HCT116 (cell line): Measurements from ENCODE around the gene MAML3. TPM values are rescaled to one million over a fixed set of nuclear protein-coding genes. Genes with fewer than 3 reads are reported as not detected.

Experiments used
- ATAC-seq: fragments of 200-7000 bp; cut with Tn5 transposase; 2 replicates; pipeline ENCODE4 v1.9.1; 2020; ENCODE audit warnings: mild to moderate bottlenecking, moderate library complexity
- BruUV-seq: library from RNA; stranded (reverse); fragments of 400-500 nt; replicated peaks from 2 replicates; lab custom pipeline; 2021; lab: Mats Ljungman, UMichigan
- CTCF ChIA-PET: fragments of 300-600 bp; sonication (Branson Sonifier 250); formaldehyde crosslinking; loops from one replicate; lab custom pipeline; 2021; ENCODE audit warnings: antibody characterized with exemption; lab: Charles Lee
- POLR2A ChIA-PET: fragments of 300-600, 350-600 bp; sonication (Branson Sonifier 250); formaldehyde crosslinking; loops from one replicate; lab custom pipeline; 2021; ENCODE audit warnings: antibody characterized with exemption; lab: Charles Lee
- RAD21 ChIA-PET, 2 experiments: fragments of 300-600 bp; sonication (Branson Sonifier 250); formaldehyde crosslinking; loops; one replicate each; lab custom pipeline; 2023; ENCODE audit warnings: low total read pairs in 2 of 2; ENCODE audit not compliant: uncharacterized antibody in 2 of 2, unreplicated experiment in 2 of 2, low non-redundant PET in 1 of 2; lab: Charles Lee
- DNase-seq: peaks from one replicate; pipeline ENCODE4 v3.0.0-alpha.2; 2010; ENCODE audit warnings: low read depth, low spot score
- H2AFZ ChIP-seq: fragments of 200-600 bp; shearing (Covaris generic), sonication (generic); 2 replicates; pipeline ENCODE4 v1.6.1; 2017; ENCODE audit warnings: low read depth, mixed run types, mixed read lengths, antibody characterized with exemption, low read length; ENCODE audit not compliant: poor library complexity, severe bottlenecking
- H3K27ac ChIP-seq: 2 replicates; pipeline ENCODE4 v1.5.1; 2012; ENCODE audit warnings: low read depth, low read length
- H3K27me3 ChIP-seq: fragments of 200-600 bp; sonication (generic); 2 replicates; pipeline ENCODE4 v1.6.1; 2016; ENCODE audit warnings: mixed run types, low read length, mixed read lengths; ENCODE audit not compliant: insufficient read depth
- H3K36me3 ChIP-seq, 2 experiments: fragments of 200-500 bp in 1 of 2; fragments of 200-600 bp in 1 of 2; sonication (Bioruptor generic) in 1 of 2; sonication (generic) in 1 of 2; 2 replicates each; pipeline versions ENCODE4 v1.5.1 to v1.6.1; 2014 to 2016; ENCODE audit warnings: low read length in 2 of 2, inconsistent platforms in 1 of 2, mixed read lengths in 1 of 2, mixed run types in 1 of 2; ENCODE audit not compliant: insufficient read depth in 2 of 2, control insufficient read depth in 1 of 2
- H3K4me1 ChIP-seq, 2 experiments: fragments of 200-600 bp in 1 of 2; sonication (generic) in 1 of 2; 2 replicates each; pipeline versions ENCODE4 v1.5.1 to v1.6.1; 2012 to 2017; ENCODE audit warnings: low read length in 2 of 2, inconsistent platforms in 1 of 2, mild to moderate bottlenecking in 1 of 2, mixed read lengths in 1 of 2, mixed run types in 1 of 2, moderate library complexity in 1 of 2; ENCODE audit not compliant: insufficient read depth in 2 of 2, control insufficient read depth in 1 of 2
- H3K4me2 ChIP-seq: fragments of 200-600 bp; sonication (generic); 2 replicates; pipeline ENCODE4 v1.6.1; 2017; ENCODE audit warnings: mixed run types, low read length, mixed read lengths
- H3K4me3 ChIP-seq, 2 experiments: fragments of 200-600 bp in 1 of 2; sonication (generic) in 1 of 2; replicated peaks in 1 of 2; 2 replicates each; pipeline ENCODE4 v1.5.1; 2011 to 2016; ENCODE audit warnings: low read length in 2 of 2, control low read depth in 1 of 2, low read depth in 1 of 2, mild to moderate bottlenecking in 1 of 2, mixed read lengths in 1 of 2, mixed run types in 1 of 2
- H3K79me2 ChIP-seq: fragments of 200-600 bp; sonication (generic); 2 replicates; pipeline ENCODE4 v1.6.1; 2017; ENCODE audit warnings: mild to moderate bottlenecking, mixed run types, low read length, moderate library complexity, mixed read lengths; ENCODE audit not compliant: insufficient read depth
- H3K9ac ChIP-seq: fragments of 200-600 bp; sonication (generic); 2 replicates; pipeline ENCODE4 v1.6.1; 2016; ENCODE audit warnings: low read length, mixed read lengths
- H3K9me2 ChIP-seq: fragments of 200-600 bp; sonication (generic), shearing (Covaris generic); 2 replicates; pipeline ENCODE4 v1.6.1; 2017; ENCODE audit warnings: mixed run types, mild to moderate bottlenecking, moderate library complexity; ENCODE audit not compliant: insufficient read depth
- H3K9me3 ChIP-seq, 2 experiments: fragments of 200-500 bp in 1 of 2; fragments of 200-600 bp in 1 of 2; sonication (Bioruptor generic) in 1 of 2; sonication (generic) in 1 of 2; 2 replicates each; pipeline ENCODE4 v1.6.1; 2014 to 2017; ENCODE audit warnings: low read length in 2 of 2, mixed read lengths in 2 of 2, inconsistent platforms in 1 of 2, low read depth in 1 of 2, mild to moderate bottlenecking in 1 of 2, mixed run types in 1 of 2, moderate library complexity in 1 of 2; ENCODE audit not compliant: control insufficient read depth in 1 of 2, insufficient read depth in 1 of 2
- H4K20me1 ChIP-seq: fragments of 200-600 bp; sonication (generic), shearing (Covaris generic); 2 replicates; pipeline ENCODE4 v1.6.1; 2017; ENCODE audit warnings: mixed run types, mild to moderate bottlenecking, moderate library complexity; ENCODE audit not compliant: insufficient read depth
- CBX3 ChIP-seq: IDR thresholded peaks from 2 replicates; pipeline ENCODE4 v1.6.1; 2012; ENCODE audit warnings: low read depth
- CEBPB ChIP-seq: IDR thresholded peaks from 2 replicates; pipeline ENCODE4 v1.6.1; 2012; ENCODE audit warnings: low read depth
- EGR1 ChIP-seq: IDR thresholded peaks from 2 replicates; pipeline ENCODE4 v1.6.1; 2012; ENCODE audit warnings: low read depth
- ELF1 ChIP-seq: IDR thresholded peaks from 2 replicates; pipeline ENCODE4 v1.6.1; 2012; ENCODE audit warnings: low read depth, borderline replicate concordance
- EZH2 ChIP-seq: fragments of 200-600 bp; sonication (generic); IDR thresholded peaks from 2 replicates; pipeline ENCODE4 v1.6.1; 2017; ENCODE audit warnings: antibody characterized with exemption, mixed run types
- EZH2phosphoT487 ChIP-seq: fragments of 200-600 bp; IDR thresholded peaks from 2 replicates; pipeline ENCODE4 v1.6.1; 2018; ENCODE audit warnings: antibody characterized with exemption, borderline replicate concordance
- FOSL1 ChIP-seq: IDR thresholded peaks from 2 replicates; pipeline ENCODE4 v1.6.1; 2012; ENCODE audit warnings: low read depth
- JUND ChIP-seq: IDR thresholded peaks from 2 replicates; pipeline ENCODE4 v1.6.1; 2012
- POLR2A ChIP-seq: IDR thresholded peaks from 2 replicates; pipeline ENCODE4 v1.7.0; 2011; ENCODE audit warnings: borderline replicate concordance; ENCODE audit not compliant: insufficient read depth, insufficient read length; ENCODE audit errors: extremely low read depth
- POLR2AphosphoS5 ChIP-seq: IDR thresholded peaks from 2 replicates; pipeline ENCODE4 v1.6.1; 2011; ENCODE audit warnings: mild to moderate bottlenecking, low read depth, low read length, moderate library complexity
- SRF ChIP-seq: IDR thresholded peaks from 2 replicates; pipeline ENCODE4 v1.6.1; 2012; ENCODE audit warnings: low read depth
- YY1 ChIP-seq: IDR thresholded peaks from 2 replicates; pipeline ENCODE4 v1.6.1; 2011; ENCODE audit warnings: low read length, low read depth, moderate library complexity, mild to moderate bottlenecking; ENCODE audit not compliant: insufficient replicate concordance; ENCODE audit errors: extremely low read depth
- ZFX ChIP-seq: fragments of 450-650 bp; IDR thresholded peaks from 2 replicates; pipeline ENCODE4 v1.6.1; 2017
- ZNF274 ChIP-seq: fragments of 200-500 bp; sonication (Bioruptor generic); IDR thresholded peaks from 2 replicates; pipeline ENCODE4 v1.6.1; 2014; ENCODE audit warnings: mild to moderate bottlenecking, low read depth, low read length, inconsistent platforms
- intact Hi-C: fragments of 100-400 bp; cut with micrococcal nuclease; formaldehyde crosslinking; loops from 2 replicates; pipeline ENCODE4 v1.10.0; 2022
- total RNA-seq: library from RNA; stranded (reverse); gene quantifications from one replicate; pipeline ENCODE4 v1.2.1, GENCODE V29; 2021; ENCODE audit not compliant: unreplicated experiment
- TF ChIP-seq, protein P1 (sequence below), 3 experiments: fragments of 200-600 bp in 1 of 3; sonication (generic) in 1 of 3; IDR thresholded peaks in 2 of 3; conservative IDR thresholded peaks in 1 of 3; 2 replicates each; pipeline ENCODE4 v1.5.1; 2012 to 2017; ENCODE audit warnings: low read depth in 2 of 3, low read length in 2 of 3, antibody characterized with exemption in 1 of 3, borderline replicate concordance in 1 of 3, control low read depth in 1 of 3, mild to moderate bottlenecking in 1 of 3, mixed read lengths in 1 of 3, mixed run types in 1 of 3, moderate library complexity in 1 of 3; ENCODE audit not compliant: insufficient read depth in 1 of 3
- TF ChIP-seq, protein P2 (sequence below): IDR thresholded peaks from 2 replicates; pipeline ENCODE4 v1.6.1; 2012; ENCODE audit warnings: low read depth
- TF ChIP-seq, protein P3 (sequence below): IDR thresholded peaks from 2 replicates; pipeline ENCODE4 v1.6.1; 2011; ENCODE audit warnings: mild to moderate bottlenecking, low read length, moderate library complexity; ENCODE audit not compliant: insufficient replicate concordance; ENCODE audit errors: extremely low read depth
- TF ChIP-seq, protein P4 (sequence below): IDR thresholded peaks from 2 replicates; pipeline ENCODE4 v1.6.1; 2012

The MAML3 gene
- total RNA-seq, 1 experiment from 2014 or later = 3.1 TPM

DNA sequence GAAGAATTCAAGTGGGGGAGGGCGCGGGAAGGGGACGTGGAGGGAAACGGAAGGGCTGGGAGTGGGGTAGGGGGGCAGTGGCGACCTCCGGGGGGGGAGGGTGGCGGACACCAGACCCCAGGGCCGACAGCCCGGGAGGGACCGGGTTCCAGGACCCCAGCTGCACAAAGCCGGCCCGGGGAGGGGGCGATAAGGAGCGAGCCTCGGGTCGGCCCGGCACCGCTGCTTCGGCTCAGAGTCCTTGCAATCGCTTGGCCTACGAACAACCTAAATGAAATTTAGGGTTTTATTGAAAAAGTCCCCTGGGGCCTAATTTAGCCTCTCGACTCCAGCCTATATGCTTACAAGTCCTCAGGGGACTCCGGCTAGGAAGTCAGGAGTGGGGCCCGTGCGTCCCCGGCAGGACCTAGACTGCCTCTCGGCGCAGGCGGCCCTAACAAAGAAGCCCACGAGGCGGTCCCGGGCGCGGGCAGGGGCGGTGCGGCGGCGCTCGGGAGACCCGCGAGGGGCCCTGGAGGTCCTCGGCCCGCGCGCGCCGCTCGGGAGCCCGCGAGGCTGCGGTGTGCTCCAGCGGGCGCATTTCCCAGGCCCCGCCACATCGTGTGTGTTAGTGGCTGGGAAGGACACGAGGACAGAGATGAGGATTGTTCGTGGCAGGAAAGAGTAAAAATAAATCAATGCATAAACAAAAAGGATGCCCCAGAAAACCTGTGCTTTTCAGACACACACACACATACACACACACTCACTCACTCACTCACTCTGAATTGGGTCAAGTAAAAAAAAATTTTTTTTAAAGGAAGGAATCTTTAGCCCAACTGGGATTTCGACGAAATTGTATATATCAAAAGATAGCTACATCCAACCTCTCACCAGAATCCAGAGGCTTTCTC lies 418.4 kb downstream of the MAML3 start:
- no peak overlapping the region for H3K27ac ChIP-seq
- no peak for DNase-seq
- 0 out of 4 replicates have a peak, but pooled peaks cover 0 to 2% of the 10 kb centered on the region in 2 experiments for H3K4me1 ChIP-seq
- ATAC-seq = no peak
- BruUV-seq = no TSS peak
- POLR2A ChIA-PET = no interaction called here
- no peak for TF ChIP-seq YY1
- TF ChIP-seq ELF1 = no peak
- no peak for TF ChIP-seq POLR2AphosphoS5
- TF ChIP-seq, protein P1, sequence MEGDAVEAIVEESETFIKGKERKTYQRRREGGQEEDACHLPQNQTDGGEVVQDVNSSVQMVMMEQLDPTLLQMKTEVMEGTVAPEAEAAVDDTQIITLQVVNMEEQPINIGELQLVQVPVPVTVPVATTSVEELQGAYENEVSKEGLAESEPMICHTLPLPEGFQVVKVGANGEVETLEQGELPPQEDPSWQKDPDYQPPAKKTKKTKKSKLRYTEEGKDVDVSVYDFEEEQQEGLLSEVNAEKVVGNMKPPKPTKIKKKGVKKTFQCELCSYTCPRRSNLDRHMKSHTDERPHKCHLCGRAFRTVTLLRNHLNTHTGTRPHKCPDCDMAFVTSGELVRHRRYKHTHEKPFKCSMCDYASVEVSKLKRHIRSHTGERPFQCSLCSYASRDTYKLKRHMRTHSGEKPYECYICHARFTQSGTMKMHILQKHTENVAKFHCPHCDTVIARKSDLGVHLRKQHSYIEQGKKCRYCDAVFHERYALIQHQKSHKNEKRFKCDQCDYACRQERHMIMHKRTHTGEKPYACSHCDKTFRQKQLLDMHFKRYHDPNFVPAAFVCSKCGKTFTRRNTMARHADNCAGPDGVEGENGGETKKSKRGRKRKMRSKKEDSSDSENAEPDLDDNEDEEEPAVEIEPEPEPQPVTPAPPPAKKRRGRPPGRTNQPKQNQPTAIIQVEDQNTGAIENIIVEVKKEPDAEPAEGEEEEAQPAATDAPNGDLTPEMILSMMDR (IDR thresholded peaks at IDR 0.05 in 2 of 3, conservative IDR thresholded peaks at IDR 0.05 in 1 of 3; ENCODE audit: borderline replicate concordance in 1 of 3, insufficient read depth in 1 of 3, low read depth in 2 of 3, low read length in 2 of 3) = no peak
- TF ChIP-seq ZFX = no peak
- TF ChIP-seq SRF = no peak
- no peak for TF ChIP-seq JUND
- no peak for TF ChIP-seq CEBPB
- TF ChIP-seq, protein P2, sequence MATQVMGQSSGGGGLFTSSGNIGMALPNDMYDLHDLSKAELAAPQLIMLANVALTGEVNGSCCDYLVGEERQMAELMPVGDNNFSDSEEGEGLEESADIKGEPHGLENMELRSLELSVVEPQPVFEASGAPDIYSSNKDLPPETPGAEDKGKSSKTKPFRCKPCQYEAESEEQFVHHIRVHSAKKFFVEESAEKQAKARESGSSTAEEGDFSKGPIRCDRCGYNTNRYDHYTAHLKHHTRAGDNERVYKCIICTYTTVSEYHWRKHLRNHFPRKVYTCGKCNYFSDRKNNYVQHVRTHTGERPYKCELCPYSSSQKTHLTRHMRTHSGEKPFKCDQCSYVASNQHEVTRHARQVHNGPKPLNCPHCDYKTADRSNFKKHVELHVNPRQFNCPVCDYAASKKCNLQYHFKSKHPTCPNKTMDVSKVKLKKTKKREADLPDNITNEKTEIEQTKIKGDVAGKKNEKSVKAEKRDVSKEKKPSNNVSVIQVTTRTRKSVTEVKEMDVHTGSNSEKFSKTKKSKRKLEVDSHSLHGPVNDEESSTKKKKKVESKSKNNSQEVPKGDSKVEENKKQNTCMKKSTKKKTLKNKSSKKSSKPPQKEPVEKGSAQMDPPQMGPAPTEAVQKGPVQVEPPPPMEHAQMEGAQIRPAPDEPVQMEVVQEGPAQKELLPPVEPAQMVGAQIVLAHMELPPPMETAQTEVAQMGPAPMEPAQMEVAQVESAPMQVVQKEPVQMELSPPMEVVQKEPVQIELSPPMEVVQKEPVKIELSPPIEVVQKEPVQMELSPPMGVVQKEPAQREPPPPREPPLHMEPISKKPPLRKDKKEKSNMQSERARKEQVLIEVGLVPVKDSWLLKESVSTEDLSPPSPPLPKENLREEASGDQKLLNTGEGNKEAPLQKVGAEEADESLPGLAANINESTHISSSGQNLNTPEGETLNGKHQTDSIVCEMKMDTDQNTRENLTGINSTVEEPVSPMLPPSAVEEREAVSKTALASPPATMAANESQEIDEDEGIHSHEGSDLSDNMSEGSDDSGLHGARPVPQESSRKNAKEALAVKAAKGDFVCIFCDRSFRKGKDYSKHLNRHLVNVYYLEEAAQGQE = no peak
- no peak for TF ChIP-seq POLR2A
- TF ChIP-seq ZNF274 = no peak
- no peak for TF ChIP-seq CBX3
- no peak for TF ChIP-seq EZH2
- no peak for TF ChIP-seq EGR1
- no peak for TF ChIP-seq EZH2phosphoT487
- TF ChIP-seq, protein P3, sequence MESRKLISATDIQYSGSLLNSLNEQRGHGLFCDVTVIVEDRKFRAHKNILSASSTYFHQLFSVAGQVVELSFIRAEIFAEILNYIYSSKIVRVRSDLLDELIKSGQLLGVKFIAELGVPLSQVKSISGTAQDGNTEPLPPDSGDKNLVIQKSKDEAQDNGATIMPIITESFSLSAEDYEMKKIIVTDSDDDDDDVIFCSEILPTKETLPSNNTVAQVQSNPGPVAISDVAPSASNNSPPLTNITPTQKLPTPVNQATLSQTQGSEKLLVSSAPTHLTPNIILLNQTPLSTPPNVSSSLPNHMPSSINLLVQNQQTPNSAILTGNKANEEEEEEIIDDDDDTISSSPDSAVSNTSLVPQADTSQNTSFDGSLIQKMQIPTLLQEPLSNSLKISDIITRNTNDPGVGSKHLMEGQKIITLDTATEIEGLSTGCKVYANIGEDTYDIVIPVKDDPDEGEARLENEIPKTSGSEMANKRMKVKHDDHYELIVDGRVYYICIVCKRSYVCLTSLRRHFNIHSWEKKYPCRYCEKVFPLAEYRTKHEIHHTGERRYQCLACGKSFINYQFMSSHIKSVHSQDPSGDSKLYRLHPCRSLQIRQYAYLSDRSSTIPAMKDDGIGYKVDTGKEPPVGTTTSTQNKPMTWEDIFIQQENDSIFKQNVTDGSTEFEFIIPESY = no peak
- TF ChIP-seq FOSL1 = no peak
- TF ChIP-seq, protein P4, sequence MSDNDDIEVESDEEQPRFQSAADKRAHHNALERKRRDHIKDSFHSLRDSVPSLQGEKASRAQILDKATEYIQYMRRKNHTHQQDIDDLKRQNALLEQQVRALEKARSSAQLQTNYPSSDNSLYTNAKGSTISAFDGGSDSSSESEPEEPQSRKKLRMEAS = no peak
- no peaks in the 10 kb centered on the region for H4K20me1 ChIP-seq
- H3K9ac ChIP-seq = no peak overlapping the region
- no peak overlapping the region for H3K4me3 ChIP-seq
- no peak overlapping the region for H2AFZ ChIP-seq
- no peak overlapping the region for H3K4me2 ChIP-seq
- no peaks in the 10 kb centered on the region for H3K9me3 ChIP-seq
- RAD21 ChIA-PET = no interaction called here
- no peaks in the 10 kb centered on the region for H3K27me3 ChIP-seq
- CTCF ChIA-PET = no interaction called here
- no peaks in the 10 kb centered on the region for H3K79me2 ChIP-seq
- intact Hi-C loops = no loop called here
- H3K36me3 ChIP-seq = no peaks in the 10 kb centered on the region
- H3K9me2 ChIP-seq = no peaks in the 10 kb centered on the region
